ENCODE results near the gene TRIM7. TPM values are rescaled to one million over a fixed set of nuclear protein-coding genes. Genes with fewer than 3 reads are reported as not detected.
A peak's percentile ranks its signal among the peaks of the same experiment; 100 is the strongest.
"Not testable (repeated sequence)": the region's sequence is repeated elsewhere in the genome, so short reads cannot be mapped to it uniquely, and the experiment has no call there.

Gene TRIM7
- total RNA-seq, 1 donor: 0.27 TPM

DNA sequence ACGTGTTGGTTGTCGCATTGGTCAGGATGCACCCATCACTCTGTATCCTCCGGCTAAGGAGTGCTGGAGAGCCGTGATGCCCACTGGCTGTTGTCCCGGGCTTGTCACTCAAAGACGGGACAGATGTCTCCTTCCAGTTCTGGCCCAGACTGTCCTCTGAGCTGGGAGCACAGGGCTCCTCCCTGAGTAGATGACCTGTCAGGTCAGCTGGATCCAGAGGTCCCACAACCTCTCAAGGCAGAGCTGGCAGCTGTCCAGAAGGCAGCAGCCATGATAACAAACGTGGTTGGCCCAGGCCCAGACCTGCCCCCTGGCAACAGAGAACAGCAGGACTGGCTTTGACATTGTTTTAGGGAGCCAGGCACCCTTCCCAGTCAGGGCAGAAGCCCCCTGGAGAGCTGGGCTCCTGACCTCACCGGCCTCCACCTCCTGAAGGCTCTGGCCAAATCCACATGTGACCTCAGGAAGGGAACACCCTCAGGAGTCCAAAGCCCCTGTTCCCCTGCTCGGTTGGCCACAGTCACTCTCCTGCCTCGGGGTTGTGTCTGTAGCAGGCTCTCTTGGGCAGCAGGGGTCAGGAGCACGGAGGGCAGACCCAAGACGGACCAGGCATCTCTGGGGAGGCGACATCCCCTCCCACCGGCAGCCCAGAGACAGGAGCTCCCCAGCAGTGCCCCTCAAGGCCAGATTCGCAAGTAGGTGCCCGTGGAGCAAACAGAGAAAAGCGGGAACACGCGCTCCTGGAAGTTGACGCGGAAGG, 10.3 kb downstream of the TRIM7 start:
- no peak for DNase-seq (ENCODE audit: low read depth in 2 of 3, low spot score in 2 of 3)

DNA sequence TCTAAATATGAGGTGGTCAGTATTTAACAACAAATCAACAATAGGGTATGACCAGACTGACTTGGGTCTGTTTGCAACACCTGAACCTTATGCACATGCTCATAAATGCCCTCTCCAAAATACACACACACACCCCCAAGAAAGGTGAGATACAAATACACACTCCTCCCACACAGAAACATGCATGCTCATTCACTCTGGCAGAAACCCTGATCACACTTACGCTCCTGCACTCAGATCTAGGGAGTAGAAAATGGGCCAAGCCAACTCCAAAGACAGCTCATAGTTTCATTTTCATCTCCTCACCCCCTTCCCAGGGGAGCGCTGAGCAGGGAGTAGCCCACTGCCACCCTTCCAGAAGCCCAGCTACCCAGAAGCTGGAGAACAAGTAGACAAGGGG, 11.3 kb downstream of the TRIM7 start:
- DNase-seq (ENCODE audit: low read depth in 2 of 3, low spot score in 2 of 3): no peak

DNA sequence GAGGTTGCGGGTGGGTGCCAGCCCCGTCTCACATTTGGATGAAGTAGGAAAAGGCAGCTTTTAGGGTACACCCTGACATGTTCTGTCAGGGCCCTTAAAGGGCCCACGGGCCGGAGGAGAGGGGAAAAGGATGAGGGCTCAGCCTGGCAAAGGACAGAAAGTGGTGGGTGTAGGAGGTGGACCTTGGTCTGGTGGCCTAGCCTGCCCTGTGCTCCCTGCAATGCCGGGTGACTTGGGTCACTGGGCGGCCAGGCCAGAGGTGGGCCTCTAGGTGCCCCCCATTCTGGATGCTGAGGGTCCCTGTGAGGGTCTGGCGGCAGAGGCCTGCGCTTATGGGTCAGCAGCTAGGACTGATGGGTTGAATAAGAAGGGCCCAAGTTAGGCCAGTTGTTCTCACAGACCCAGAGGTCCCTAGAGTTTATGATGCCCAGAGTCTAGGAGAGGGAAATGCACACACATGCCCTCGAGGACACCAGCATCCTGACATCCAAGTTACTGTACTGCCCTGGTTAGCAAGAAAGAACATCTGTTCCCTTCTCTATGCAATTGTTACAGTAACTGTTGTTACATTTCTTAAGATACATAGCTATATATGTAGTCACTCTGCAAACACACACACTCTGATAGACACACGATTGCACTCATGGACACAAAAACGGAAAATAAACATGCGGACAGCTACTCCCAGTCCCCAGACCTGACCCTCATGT, 12.5 kb downstream of the TRIM7 start:
- no peak for DNase-seq (ENCODE audit: low read depth in 2 of 3, low spot score in 2 of 3)

DNA sequence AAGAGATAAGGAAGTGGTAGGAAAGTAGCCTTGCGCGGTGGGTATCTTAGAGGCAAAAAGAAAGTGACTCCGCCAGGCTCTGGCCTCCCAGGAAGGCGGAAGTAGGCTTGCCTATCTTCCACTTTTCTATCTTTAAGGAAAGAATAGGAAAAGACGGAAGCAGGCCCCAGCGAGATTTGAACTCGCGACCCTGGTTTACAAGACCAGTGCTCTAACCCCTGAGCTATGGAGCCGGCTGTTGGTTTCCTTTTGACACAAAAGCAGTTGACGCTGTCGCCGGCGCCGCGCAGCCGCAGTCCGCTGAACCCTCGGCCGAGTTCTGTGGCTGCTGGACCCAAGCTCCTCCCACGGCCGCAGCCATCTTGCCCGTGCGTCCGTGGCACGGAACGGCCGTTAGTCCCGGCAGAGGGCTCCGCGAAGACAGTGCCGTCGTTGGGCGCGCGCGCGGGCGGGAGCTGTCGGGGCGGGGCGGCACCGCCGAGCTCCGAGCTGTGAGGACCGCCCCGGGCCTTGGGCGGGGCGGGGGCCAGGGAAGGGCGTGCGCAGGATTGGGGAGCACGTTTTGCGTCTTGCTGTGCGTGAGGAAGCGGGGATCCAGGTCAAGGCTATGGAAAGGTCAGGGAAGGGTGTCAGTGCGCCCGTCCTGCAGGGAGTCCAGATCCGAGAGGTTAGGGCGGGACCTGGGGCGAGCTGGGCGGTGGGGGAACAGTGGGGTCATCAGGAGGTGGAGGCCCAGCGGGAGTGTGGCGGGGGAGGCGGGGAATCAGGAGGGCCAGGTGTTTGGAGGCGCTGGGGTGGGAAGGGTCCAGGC, 13.3 kb downstream of the TRIM7 start:
- DNase-seq (ENCODE audit: low read depth in 2 of 3, low spot score in 2 of 3): peak; percentile 93 to 99 (median 95)

DNA sequence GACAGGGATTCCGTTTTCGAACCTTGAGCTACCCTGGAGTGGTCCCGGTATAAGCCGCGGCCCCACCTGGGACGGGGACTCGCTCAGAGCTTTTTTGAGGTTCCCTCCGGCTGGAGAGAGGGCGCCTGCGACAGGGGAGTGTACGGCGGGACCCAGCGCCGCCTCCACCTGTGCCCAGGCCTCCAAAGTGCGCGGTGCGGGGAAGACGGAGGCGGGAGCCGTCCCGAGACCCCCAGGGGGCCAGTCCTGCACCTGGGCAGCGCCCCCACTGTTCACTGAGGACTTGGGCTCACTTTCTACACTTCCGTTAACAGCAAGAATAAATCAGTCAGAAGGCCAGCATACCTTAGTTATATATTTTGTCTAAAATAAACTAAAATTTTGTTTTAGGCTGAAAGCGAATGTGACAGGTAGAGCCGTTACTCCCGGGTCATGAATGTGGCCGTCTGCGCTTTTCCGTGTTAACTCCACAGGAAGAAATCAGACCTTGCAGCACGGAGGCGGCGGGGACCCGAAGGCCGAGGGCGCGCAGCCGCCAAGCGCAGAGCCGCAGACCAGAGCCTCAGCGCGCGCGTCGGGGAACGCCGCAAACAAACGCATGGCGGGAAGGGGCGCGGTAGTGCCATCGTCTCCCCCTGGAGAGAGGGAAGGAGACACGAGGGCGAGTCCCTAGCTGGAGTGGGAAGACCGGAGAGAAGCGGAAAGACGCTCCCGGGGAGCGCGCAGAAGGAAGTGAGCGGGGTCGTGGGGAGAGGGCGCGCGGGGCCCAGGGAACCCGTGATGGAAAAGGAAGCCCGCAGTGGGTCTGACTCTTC, 14.1 kb downstream of the TRIM7 start:
- DNase-seq (ENCODE audit: low read depth in 2 of 3, low spot score in 2 of 3): peak in 1 of 3 donors; percentile 52

DNA sequence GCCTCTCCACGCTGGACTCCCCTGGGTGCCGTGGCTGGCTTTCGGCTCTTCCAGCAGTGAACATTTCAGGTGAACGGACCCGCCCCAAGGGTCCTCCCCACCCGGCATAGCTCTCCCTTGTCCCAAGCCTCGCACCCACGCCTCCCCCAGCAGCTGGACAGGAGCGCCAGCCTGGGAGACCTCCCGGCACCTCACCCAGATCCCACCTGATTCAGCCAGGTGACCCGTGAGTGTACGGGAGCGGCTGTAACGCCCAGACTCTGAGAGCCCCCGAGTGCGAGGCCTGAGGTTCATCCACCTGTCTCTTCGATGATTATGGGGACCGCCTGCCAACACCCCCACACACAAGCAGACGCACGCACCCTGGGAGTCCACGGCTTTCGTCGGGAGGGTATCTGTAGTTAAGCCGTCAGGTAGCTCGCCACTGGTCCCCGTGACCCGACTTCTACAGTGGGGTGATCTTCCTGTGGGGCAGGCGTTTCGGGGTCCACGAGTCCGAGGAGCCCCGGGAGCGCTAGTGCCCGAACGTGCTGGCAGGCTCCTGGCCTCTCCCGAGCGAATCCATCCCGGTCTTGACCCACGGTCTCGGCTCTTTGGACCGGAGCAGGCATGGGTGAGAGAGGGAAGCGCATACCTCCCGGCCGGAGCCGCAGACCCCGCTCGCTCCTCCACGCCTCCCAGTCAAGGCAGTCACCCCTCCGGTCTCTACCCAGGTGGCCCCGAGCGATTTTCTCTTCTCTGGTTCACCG, 14.9 kb downstream of the TRIM7 start:
- DNase-seq (ENCODE audit: low read depth in 2 of 3, low spot score in 2 of 3): no peak

DNA sequence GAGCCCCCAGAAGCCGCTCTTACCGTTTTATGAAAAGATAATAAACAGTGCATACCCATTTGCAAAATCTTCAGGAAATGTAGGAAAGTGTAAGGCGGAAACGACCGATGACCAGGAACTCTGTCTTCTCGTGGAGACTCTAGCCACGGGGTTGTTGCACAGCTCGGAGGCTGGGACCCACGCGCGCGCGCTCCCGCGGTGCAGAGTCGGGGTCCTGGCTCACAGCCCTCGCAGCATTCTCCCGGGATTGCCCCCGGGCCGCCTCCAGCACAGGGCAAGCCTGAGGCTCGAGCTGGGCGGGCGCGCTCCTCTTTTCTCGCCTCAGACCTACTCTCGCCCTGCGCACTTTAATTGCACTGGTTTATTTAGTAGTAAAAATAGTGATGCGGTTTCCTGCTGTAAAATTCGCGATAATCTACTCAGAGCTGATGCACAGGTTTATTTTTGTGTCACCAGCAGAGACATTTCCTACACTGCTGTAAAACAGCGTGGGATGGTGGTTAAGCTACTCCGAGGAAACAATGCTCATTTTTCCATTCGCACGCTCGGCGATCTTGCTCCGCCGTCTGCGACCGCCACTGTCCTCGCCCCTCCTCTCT, 15.5 kb downstream of the TRIM7 start:
- DNase-seq (ENCODE audit: low read depth in 2 of 3, low spot score in 2 of 3): peak in 1 of 3 donors; percentile 51

DNA sequence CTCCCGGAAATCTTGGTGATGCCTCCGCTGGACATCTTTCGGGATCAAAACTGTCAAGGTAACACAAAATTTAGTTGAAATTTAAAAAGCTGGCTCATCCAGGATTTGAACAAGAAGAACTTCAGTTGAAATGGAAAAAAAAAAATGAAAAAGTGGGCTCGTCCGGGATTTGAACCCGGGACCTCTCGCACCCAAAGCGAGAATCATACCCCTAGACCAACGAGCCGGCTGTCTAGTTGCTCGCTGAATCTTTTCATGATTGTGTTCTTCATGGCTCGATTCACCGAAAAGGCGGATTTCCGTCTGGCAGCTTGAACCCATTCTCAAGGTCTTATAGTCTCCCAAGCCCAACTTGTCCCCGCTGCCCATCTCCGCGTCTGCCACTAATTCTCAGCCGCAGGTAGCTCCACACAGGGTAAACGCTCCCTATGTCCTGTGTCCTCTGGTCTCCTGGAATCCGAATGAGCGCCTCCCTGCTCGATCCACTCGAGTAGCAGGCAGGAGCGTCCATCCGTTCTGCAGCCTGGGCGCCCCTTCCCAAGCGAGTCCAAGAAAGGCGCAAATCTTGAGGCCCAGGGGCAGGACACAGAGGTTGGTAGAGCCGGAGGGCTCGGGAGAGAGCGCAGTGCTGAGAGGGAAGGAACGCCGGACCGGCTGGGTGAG, 16.2 kb downstream of the TRIM7 start:
- peak; percentile 70 to 90 (median 71) for DNase-seq (ENCODE audit: low read depth in 2 of 3, low spot score in 2 of 3)

DNA sequence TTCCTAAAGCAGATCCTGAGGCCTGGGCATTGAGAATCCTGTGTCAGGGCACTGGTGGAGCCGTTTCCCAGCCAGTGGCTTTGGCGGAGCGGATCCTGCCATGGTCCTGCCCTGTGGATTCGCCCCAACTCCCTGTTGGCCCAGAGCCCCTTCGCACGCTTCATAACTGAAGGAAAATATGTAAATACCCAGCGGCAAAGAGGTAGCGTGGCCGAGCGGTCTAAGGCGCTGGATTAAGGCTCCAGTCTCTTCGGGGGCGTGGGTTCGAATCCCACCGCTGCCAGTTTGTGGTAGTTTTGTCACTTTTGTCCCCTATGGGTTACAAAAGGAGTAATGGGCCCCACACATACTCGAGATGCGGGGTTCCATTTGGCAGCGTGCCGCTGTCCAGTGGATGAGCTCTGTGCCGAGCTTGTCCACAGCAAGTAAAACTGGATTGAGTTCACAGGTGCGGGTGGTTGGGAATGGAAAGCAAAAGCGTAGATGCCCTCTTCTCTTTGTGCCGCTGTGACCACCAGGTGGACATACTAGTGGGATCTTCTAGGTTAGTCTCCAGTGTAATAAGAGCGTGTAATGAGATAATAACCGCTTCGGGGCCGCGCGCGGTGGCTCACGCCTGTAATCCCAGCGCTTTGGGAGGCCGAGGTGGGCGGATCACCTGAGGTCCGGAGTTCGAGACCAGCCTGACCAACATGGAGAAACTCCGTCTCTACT, 17.3 kb downstream of the TRIM7 start:
- DNase-seq (ENCODE audit: low read depth in 2 of 3, low spot score in 2 of 3): peak in 2 of 3 donors; percentile 64 to 86

DNA sequence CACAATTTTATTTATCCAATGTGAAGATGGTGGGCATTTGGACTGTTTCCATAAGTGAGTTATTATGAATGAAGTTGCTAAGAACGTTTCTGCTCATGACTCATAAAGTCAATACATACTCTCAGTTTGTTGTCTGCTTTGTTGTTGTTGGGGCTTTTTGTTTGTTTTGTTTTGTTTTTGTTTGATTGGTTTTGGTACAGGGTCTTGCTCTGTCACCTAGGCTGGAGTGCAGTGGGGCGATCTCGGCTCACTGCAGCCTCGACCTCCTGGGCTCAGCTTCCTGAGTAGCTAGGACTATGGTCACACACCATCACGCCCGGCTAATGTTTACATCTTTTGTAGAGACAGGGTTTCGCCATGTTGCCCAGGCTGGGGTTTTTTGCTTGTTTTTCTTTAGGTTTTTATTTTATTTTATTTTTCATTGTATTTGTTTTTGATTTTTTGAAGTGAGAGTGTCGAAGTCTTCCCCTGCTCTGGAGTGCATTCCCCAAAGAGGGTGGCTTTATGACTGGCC, 18.0 kb downstream of the TRIM7 start:
- no peak for DNase-seq (ENCODE audit: low read depth in 2 of 3, low spot score in 2 of 3)

DNA sequence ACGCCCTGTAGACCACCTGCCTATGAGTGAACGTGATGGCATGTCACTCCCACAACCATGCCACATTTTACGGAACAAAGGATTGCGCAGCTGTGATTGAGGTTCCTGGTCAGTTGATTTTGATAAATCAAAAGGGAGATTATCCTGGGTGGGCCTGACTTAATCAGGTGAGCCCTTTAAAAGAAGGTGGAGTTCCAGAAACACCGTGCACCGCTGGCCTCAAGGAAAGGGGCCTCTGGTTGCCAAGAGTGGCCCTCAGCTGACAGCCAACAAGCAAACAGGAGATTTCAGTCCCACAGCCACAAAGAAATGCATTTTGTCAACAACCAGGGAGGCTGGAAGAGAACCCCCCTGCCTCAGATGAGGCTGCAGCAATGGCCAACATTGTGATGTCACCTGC, 19.0 kb downstream of the TRIM7 start:
- no peak for DNase-seq (ENCODE audit: low read depth in 2 of 3, low spot score in 2 of 3)

DNA sequence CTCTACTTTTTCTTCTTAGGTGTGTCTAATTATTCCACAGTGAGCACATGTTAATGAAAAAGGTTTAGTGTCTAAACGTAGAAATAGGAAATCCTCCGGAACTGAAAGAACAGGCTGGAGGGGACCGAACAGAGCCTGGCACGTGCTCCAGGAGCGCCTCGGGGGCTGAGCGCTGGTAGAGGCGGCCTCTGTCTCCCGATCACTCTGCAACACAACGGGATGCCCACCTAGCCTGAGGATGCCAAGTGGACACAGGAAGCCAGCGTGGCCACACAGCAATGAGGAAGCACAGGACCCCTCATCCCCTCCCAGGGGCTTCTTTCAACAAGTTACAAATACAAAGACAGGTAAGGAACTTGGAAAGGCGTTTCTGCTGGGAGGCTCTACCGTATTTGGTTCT, 19.4 kb downstream of the TRIM7 start:
- DNase-seq (ENCODE audit: low read depth in 2 of 3, low spot score in 2 of 3): no peak

DNA sequence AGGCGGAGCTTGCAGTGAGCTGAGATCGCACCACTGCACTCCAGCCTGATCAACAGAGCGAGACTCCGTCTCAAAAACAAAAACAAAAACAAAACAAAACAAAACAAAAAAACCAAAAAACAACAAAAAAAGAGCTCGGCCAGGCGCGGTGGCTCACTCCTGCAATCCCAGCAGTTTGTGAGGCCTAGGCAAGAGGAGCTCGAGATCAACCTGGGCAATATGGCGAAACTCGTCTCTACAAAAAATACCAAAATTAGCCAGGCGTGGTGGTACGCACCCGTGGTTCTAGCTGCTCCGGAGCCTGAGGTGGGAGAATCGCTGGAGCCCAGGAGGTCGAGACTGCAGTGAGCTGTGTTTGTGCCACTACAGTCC, 20.2 kb downstream of the TRIM7 start:
- no peak for DNase-seq (ENCODE audit: low read depth in 2 of 3, low spot score in 2 of 3)

DNA sequence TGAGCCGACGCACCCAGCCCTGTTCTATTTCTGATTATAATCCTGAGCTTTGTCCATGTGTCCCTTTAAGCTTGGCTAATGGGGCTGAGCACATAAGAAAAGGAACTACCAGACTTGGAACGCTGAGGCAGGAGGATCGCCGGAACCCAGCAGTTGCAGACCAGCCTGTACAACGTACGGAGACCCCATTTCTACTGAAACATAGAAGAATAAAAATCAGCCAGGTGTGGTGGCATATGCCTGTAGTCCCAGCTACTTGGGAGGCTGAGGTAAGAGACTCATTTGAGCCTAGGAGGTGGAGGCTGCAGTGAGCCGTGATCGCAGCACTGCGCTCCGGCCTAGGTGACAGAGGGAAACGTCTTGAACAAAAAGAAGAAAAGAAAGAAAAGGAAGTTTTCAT, 22.3 kb downstream of the TRIM7 start:
- no peak for DNase-seq (ENCODE audit: low read depth in 2 of 3, low spot score in 2 of 3)

DNA sequence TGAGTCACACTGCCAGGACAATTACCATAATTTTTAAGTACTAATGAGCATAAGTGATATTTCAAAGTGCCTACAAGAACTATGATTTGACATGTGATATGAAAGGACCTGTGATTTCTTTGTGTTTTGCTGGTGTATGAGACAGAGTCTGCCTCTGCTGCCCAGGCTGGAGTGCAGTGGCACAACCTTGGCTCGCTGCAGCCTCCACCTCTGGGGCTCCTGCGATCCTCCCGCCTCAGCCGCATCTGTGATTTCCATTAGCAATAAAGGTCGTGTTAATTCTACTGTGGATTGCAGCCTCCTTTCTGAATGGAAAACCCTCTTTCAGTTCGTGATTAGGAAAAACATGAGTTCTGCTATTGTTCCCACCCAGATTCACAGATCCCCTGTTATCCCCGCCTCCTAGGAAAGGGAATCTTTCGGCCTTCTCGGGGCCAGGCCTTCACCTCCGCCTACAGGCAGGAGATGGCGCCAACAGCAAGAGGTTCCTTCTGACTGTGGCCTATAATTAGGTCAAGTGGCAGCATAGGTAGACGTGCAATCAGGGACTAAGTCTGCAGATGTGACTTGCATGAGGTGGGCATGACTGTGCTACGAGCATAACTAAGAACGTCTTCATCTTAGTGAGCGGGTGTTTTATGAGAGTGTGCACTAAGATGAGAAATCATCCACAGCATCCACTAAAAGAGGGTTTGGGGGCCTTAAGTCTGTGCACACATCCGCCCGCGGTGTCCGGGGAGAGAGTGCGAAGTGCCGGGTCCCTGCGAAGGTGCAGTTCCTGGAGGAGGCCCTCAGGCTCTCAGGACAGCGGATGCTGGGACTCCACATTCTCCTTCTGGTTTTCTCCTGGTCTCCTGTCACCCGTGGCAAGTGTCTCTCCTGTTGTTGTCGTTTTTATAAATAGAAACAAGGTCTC, 23.1 kb downstream of the TRIM7 start:
- DNase-seq (ENCODE audit: low read depth in 2 of 3, low spot score in 2 of 3): peak in 2 of 3 donors; percentile 66 to 73

DNA sequence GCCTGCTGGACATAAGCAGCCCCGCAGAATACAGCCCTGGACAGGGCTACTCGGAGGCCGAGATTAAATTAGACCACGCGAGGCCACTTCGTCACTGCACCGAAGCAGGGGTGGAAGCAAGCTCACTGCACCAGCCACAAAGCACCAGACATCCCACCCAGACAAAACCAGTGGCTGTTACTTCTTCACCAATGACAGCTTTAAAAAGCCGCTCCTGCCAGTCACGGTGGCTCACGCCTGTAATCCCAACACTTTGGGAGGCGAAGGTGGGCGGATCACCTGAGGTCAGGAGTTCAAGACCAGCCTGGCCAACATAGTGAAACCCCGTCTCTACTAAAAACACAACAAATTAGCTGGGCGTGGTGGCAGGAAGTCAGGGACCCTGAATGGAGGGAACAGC, 27.4 kb downstream of the TRIM7 start:
- DNase-seq (ENCODE audit: low read depth in 2 of 3, low spot score in 2 of 3): not testable (repeated sequence)

All from hematopoietic multipotent progenitor cell (in vitro differentiated cells).